Endothelial cell of umbilical vein (primary cell): ENCODE data around the gene ALOX5. TPM values are rescaled to one million over a fixed set of nuclear protein-coding genes. Genes with fewer than 3 reads are reported as not detected.

Source experiments
- BruUV-seq: library from RNA; stranded (reverse); fragments of 400-500 nt; replicated peaks from 2 replicates; lab custom pipeline; 2021; lab: Mats Ljungman, UMichigan
- CTCF ChIA-PET: fragments of 300-600, 350-600 bp; sonication (Branson Sonifier 250); formaldehyde crosslinking; loops from one replicate; lab custom pipeline; 2021; ENCODE audit warnings: antibody characterized with exemption, inconsistent platforms; lab: Charles Lee
- POLR2A ChIA-PET: fragments of 300-600, 350-600 bp; sonication (Branson Sonifier 250); formaldehyde crosslinking; loops from one replicate; lab custom pipeline; 2021; ENCODE audit warnings: antibody characterized with exemption, inconsistent platforms; lab: Charles Lee
- DNase-seq: peaks from one replicate; pipeline ENCODE4 v3.0.0-alpha.2; 2011; ENCODE audit warnings: low read depth, low spot score
- FAIRE-seq: peaks from 2 replicates; lab custom pipeline; 2011; peaks lifted over from hg19 to GRCh38; lab: Jason Lieb, UNC
- H2AFZ ChIP-seq: 2 replicates; pipeline ENCODE4 v1.6.0; 2012; ENCODE audit warnings: low read depth, low read length, control low read depth, inconsistent platforms
- H3K27ac ChIP-seq: 2 replicates; pipeline ENCODE4 v1.5.1; 2011; ENCODE audit warnings: low read depth, mild to moderate bottlenecking, control low read depth, low read length, moderate library complexity; ENCODE audit not compliant: insufficient read depth
- H3K27me3 ChIP-seq, 2 experiments: 2 replicates each; pipeline versions ENCODE4 v1.6.0 to v1.6.1; 2011; ENCODE audit warnings: low read length in 2 of 2, mixed read lengths in 1 of 2; ENCODE audit not compliant: control insufficient read depth in 2 of 2, insufficient read depth in 2 of 2
- H3K36me3 ChIP-seq, 2 experiments: 2 replicates in 1 of 2; 3 replicates in 1 of 2; pipeline ENCODE4 v1.5.1; 2011; ENCODE audit warnings: low read length in 2 of 2, mild to moderate bottlenecking in 1 of 2, moderate library complexity in 1 of 2; ENCODE audit not compliant: control insufficient read depth in 2 of 2, insufficient read depth in 2 of 2; ENCODE audit errors: extremely low read depth in 1 of 2
- H3K4me1 ChIP-seq: 3 replicates; pipeline ENCODE4 v1.5.1; 2011; ENCODE audit warnings: mild to moderate bottlenecking, low read length; ENCODE audit not compliant: control insufficient read depth, insufficient read depth; ENCODE audit errors: extremely low read depth
- H3K4me2 ChIP-seq: 2 replicates; pipeline ENCODE4 v1.6.1; 2011; ENCODE audit warnings: low read length, control low read depth, mixed read lengths; ENCODE audit not compliant: insufficient read depth
- H3K4me3 ChIP-seq, 3 experiments: fragments of 200-600 bp in 1 of 3; sonication (generic), shearing (Covaris generic) in 1 of 3; replicated peaks in 1 of 3; 2 replicates each; pipeline ENCODE4 v1.5.1; 2011 to 2016; ENCODE audit warnings: control low read depth in 3 of 3, low read length in 3 of 3, mild to moderate bottlenecking in 2 of 3, inconsistent platforms in 1 of 3, low read depth in 1 of 3, moderate library complexity in 1 of 3; ENCODE audit not compliant: insufficient read depth in 1 of 3
- H3K79me2 ChIP-seq: 2 replicates; pipeline ENCODE4 v1.6.0; 2012; ENCODE audit warnings: low read length, inconsistent platforms; ENCODE audit not compliant: control insufficient read depth, insufficient read depth
- H3K9ac ChIP-seq: replicated peaks from 2 replicates; pipeline ENCODE3; 2011; ENCODE audit warnings: low read length, control low read depth; ENCODE audit not compliant: insufficient read depth; ENCODE audit errors: extremely low read depth
- H3K9me1 ChIP-seq: replicated peaks from 3 replicates; pipeline ENCODE4 v1.6.0; 2011; ENCODE audit warnings: mild to moderate bottlenecking, low read length; ENCODE audit not compliant: control insufficient read depth, insufficient read depth; ENCODE audit errors: extremely low read depth
- H3K9me3 ChIP-seq: replicated peaks from 2 replicates; pipeline ENCODE4 v1.5.1; 2012; ENCODE audit warnings: low read length, inconsistent platforms; ENCODE audit not compliant: control insufficient read depth, insufficient read depth
- H4K20me1 ChIP-seq: replicated peaks from 2 replicates; pipeline ENCODE3; 2011; ENCODE audit warnings: mild to moderate bottlenecking, low read length; ENCODE audit not compliant: control insufficient read depth, insufficient read depth; ENCODE audit errors: extremely low read depth
- CTCF ChIP-seq, 2 donors: IDR thresholded peaks; 1 replicate in 1 of 2; 2 replicates in 1 of 2; pipeline ENCODE4 v1.5.1; 2011; ENCODE audit warnings: low read length in 2 of 2, mild to moderate bottlenecking in 2 of 2, moderate library complexity in 2 of 2, control low read depth in 1 of 2, inconsistent platforms in 1 of 2, low read depth in 1 of 2; ENCODE audit not compliant: insufficient read depth in 1 of 2; ENCODE audit errors: extremely low read depth in 1 of 2
- EZH2 ChIP-seq: IDR thresholded peaks from 2 replicates; pipeline ENCODE4 v1.6.1; 2012; ENCODE audit warnings: borderline replicate concordance, low read depth, mild to moderate bottlenecking, moderate library complexity, low read length, inconsistent platforms; ENCODE audit not compliant: severe bottlenecking
- GATA2 ChIP-seq: IDR thresholded peaks from 2 replicates; pipeline ENCODE4 v1.7.0; 2011; ENCODE audit warnings: low read depth, mild to moderate bottlenecking, moderate library complexity, mixed read lengths, low read length; ENCODE audit not compliant: insufficient read length, insufficient read depth
- MAX ChIP-seq: IDR thresholded peaks from 2 replicates; pipeline ENCODE4 v1.6.1; 2011; ENCODE audit not compliant: insufficient read depth, insufficient read length
- POLR2AphosphoS5 ChIP-seq: IDR thresholded peaks from 2 replicates; pipeline ENCODE4 v1.6.1; 2012; ENCODE audit warnings: low read depth, mild to moderate bottlenecking, control low read depth, low read length, moderate library complexity; ENCODE audit not compliant: insufficient read depth
- dilution Hi-C: fragments of 300-500 bp; cut with MboI; formaldehyde crosslinking; loops from one replicate; pipeline ENCODE4 v1.15.0; 2019; ENCODE audit warnings: low sequenced_read_pairs; ENCODE audit not compliant: extremely low pct_ligation_motif_present
- intact Hi-C: fragments of 100-400 bp; cut with micrococcal nuclease; formaldehyde crosslinking; loops from one replicate; pipeline ENCODE4 v1.10.0; 2022
- polyA plus RNA-seq, 4 experiments: library from polyadenylated mRNA; depleted of rRNA in 3 of 4; stranded (reverse) in 3 of 4; unstranded in 1 of 4; fragments of >200 nt; gene quantifications; 2 replicates each; pipeline versions ENCODE4 v1.2.1 to v1.2.3, GENCODE V29; 2011 to 2012; ENCODE audit warnings: missing spikeins in 1 of 4
- total RNA-seq: library from RNA; stranded (reverse); gene quantifications from 2 replicates; pipeline ENCODE4 v1.2.3, GENCODE V29; 2021

Gene ALOX5
- total and polyA plus RNA-seq, 2 donors (not counting 3 experiments of a cell fraction or from before 2014, with no cell fraction given) = 0.04 TPM; not detected in 1

GRCh38 chr10:45375101-45375500, 1.1 kb downstream of the ALOX5 start:
- BruUV-seq = no TSS peak
- Histone ChIP-seq H3K4me3 (no peak overlapping the region), H4K20me1 (no peaks in the 10 kb centered on the region), H3K9me3 (no peaks in the 10 kb centered on the region), H3K4me2 (no peak overlapping the region), H3K27me3 (peaks cover 26 to 44% of the 10 kb centered on the region in 2 experiments), H3K27ac (no peak overlapping the region), H3K4me1 (peaks cover 8% of the 10 kb centered on the region), H3K9ac (no peak overlapping the region), H3K79me2 (no peaks in the 10 kb centered on the region), H3K36me3 (no peaks in the 10 kb centered on the region), H2AFZ (no peak overlapping the region), H3K9me1 (no peaks in the 10 kb centered on the region)
- dilution Hi-C loops (no loop called here), intact Hi-C loops (no loop called here)
- no peak for DNase-seq
- no peak for FAIRE-seq
- no peak for TF ChIP-seq EZH2
- TF ChIP-seq MAX = no peak
- TF ChIP-seq POLR2AphosphoS5 = no peak
- no peak for TF ChIP-seq CTCF (IDR thresholded peaks at IDR 0.05; ENCODE audit: extremely low read depth in 1 of 2, insufficient read depth in 1 of 2, low read depth in 1 of 2, low read length in 2 of 2)
- no peak for TF ChIP-seq GATA2
- ChIA-PET CTCF (no interaction called here), POLR2A (no interaction called here)
